DND-41 (cell line): ENCODE results near the gene AHRR.

ENCODE experiments used
- EZH2 ChIP-seq: IDR thresholded peaks from 3 replicates; pipeline ENCODE4 v1.6.1; 2012; ENCODE audit warnings: borderline replicate concordance, low read depth, mild to moderate bottlenecking, moderate library complexity, low read length, inconsistent platforms; ENCODE audit not compliant: severe bottlenecking
- TF ChIP-seq, protein P1 (sequence below): IDR thresholded peaks from 2 replicates; pipeline ENCODE4 v1.5.1; 2012; ENCODE audit warnings: borderline replicate concordance, low read length, moderate library complexity, mild to moderate bottlenecking; ENCODE audit not compliant: poor library complexity, severe bottlenecking; ENCODE audit errors: extremely low read depth

DNA sequence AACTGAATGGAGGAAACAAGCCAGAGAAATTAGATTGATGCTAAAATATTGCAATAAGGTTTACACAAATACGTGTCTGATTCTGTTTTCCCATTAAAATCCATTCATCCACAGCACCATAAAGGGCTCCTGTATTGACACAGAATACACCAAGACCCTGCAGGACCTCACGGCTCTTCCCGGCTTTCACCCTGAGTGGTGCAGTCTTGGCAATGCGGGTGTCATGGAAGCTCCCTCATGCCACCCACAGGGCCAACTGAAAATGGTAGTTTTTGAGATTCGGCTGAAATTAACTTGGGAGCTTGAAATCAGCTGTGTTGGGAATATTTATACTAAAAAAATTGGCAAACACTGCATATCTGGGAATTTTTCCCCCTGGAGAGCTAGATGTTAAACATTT, 104.2 kb downstream of the AHRR start:
- TF ChIP-seq, protein P1, sequence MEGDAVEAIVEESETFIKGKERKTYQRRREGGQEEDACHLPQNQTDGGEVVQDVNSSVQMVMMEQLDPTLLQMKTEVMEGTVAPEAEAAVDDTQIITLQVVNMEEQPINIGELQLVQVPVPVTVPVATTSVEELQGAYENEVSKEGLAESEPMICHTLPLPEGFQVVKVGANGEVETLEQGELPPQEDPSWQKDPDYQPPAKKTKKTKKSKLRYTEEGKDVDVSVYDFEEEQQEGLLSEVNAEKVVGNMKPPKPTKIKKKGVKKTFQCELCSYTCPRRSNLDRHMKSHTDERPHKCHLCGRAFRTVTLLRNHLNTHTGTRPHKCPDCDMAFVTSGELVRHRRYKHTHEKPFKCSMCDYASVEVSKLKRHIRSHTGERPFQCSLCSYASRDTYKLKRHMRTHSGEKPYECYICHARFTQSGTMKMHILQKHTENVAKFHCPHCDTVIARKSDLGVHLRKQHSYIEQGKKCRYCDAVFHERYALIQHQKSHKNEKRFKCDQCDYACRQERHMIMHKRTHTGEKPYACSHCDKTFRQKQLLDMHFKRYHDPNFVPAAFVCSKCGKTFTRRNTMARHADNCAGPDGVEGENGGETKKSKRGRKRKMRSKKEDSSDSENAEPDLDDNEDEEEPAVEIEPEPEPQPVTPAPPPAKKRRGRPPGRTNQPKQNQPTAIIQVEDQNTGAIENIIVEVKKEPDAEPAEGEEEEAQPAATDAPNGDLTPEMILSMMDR, result peak; percentile 42
- no peak for TF ChIP-seq EZH2
